NCI-H446 treated with DMSO at 0.1 percent for 48 hours (cell line): ENCODE measurements around the gene PHF8.

Experiments used
- DNase-seq: peaks from one replicate; lab custom pipeline; 2025; lab: John Stamatoyannopoulos, UW

Gene PHF8

GRCh38 chrX:54044126-54044876, at the start of gene PHF8:
Gene PHF8, minus strand, starts transcription at chrX:54044473. Its CDS starts 1,745 bp downstream, at chrX:54042728.
- peak; percentile 90 for DNase-seq

GRCh38 chrX:54093571-54093970, 49.3 kb upstream of the PHF8 start:
- no peak for DNase-seq

GRCh38 chrX:54093159-54093558, 48.9 kb upstream of the PHF8 start:
- DNase-seq = no peak

GRCh38 chrX:54090880-54091279, 46.6 kb upstream of the PHF8 start:
- DNase-seq = no peak

GRCh38 chrX:54089191-54089590, 44.9 kb upstream of the PHF8 start:
- DNase-seq = no peak

GRCh38 chrX:54087661-54088060, 43.4 kb upstream of the PHF8 start:
- no peak for DNase-seq

- no peak for DNase-seq
Measured at GRCh38 chrX:54085666-54086065, 41.4 kb upstream of the PHF8 start.

GRCh38 chrX:54076903-54077302, 32.6 kb upstream of the PHF8 start:
- no peak for DNase-seq

GRCh38 chrX:54074826-54075225, 30.6 kb upstream of the PHF8 start:
- DNase-seq = no peak

- no peak for DNase-seq
Measured at GRCh38 chrX:54067766-54068165, 23.5 kb upstream of the PHF8 start.

GRCh38 chrX:54066841-54067240, 22.6 kb upstream of the PHF8 start:
- DNase-seq = no peak

GRCh38 chrX:54064564-54064963, 20.3 kb upstream of the PHF8 start:
- DNase-seq = no peak

GRCh38 chrX:54063361-54063760, 19.1 kb upstream of the PHF8 start:
- DNase-seq = no peak

- no peak for DNase-seq
Measured at GRCh38 chrX:54049801-54050200, 5.5 kb upstream of the PHF8 start.

- no peak for DNase-seq
Measured at GRCh38 chrX:54048412-54048811, 4.1 kb upstream of the PHF8 start.

GRCh38 chrX:54045563-54046228, 1.4 kb upstream of the PHF8 start:
- no peak for DNase-seq

- DNase-seq = no peak
Measured at GRCh38 chrX:54044877-54045338, 635 bp upstream of the PHF8 start.

GRCh38 chrX:54043541-54044125, 640 bp downstream of the PHF8 start:
- no peak for DNase-seq

GRCh38 chrX:54043056-54043455, 1.2 kb downstream of the PHF8 start:
- DNase-seq = no peak

- peak; percentile 6 for DNase-seq
Measured at GRCh38 chrX:54042609-54043021, 1.7 kb downstream of the PHF8 start.

- DNase-seq = no peak
Measured at GRCh38 chrX:54030329-54030728, 13.9 kb downstream of the PHF8 start.

- no peak for DNase-seq
Measured at GRCh38 chrX:54029529-54030143, 14.6 kb downstream of the PHF8 start.

- DNase-seq = no peak
Measured at GRCh38 chrX:54024350-54024749, 19.9 kb downstream of the PHF8 start.
